GM12878 (cell line): ENCODE data around the gene TMEM201.

Source experiments
- BCLAF1 ChIP-seq: fragments of 450-650 bp; IDR thresholded peaks from 2 replicates; pipeline ENCODE4 v1.6.1; 2017; ENCODE audit warnings: antibody characterized with exemption, mild to moderate bottlenecking, moderate library complexity
- EP300 ChIP-seq, 2 experiments: fragments of 150-350 bp in 1 of 2; IDR thresholded peaks; 2 replicates each; pipeline ENCODE4 v1.6.1; 2011 to 2012; ENCODE audit warnings: low read depth in 2 of 2, low read length in 2 of 2, borderline replicate concordance in 1 of 2, improper control_type of control experiment in 1 of 2, inconsistent platforms in 1 of 2; ENCODE audit not compliant: control insufficient read depth in 1 of 2
- EZH2 ChIP-seq: IDR thresholded peaks from 2 replicates; pipeline ENCODE4 v1.6.1; 2012; ENCODE audit warnings: low read depth, mild to moderate bottlenecking, control low read depth, inconsistent platforms, low read length, borderline replicate concordance; ENCODE audit not compliant: control insufficient read depth
- POLR2A ChIP-seq: IDR thresholded peaks from 2 replicates; pipeline ENCODE4 v1.6.1; 2011; ENCODE audit warnings: low read depth, mild to moderate bottlenecking, low read length
- POLR2AphosphoS5 ChIP-seq: IDR thresholded peaks from 2 replicates; pipeline ENCODE4 v1.6.1; 2011; ENCODE audit warnings: mild to moderate bottlenecking, low read length, inconsistent platforms
- RAD21 ChIP-seq: IDR thresholded peaks from 2 replicates; pipeline ENCODE4 v1.6.1; 2011; ENCODE audit warnings: mild to moderate bottlenecking, low read depth, low read length, moderate library complexity; ENCODE audit not compliant: insufficient read depth
- SP1 ChIP-seq: IDR thresholded peaks from one replicate; pipeline ENCODE4 v1.6.1; 2011; ENCODE audit warnings: low read depth, low read length
- ZNF24 ChIP-seq: fragments of 450-650 bp; IDR thresholded peaks from 2 replicates; pipeline ENCODE4 v1.6.1; 2017; ENCODE audit warnings: antibody characterized with exemption, mild to moderate bottlenecking
- TF ChIP-seq, protein P1 (sequence below), 3 experiments: IDR thresholded peaks in 2 of 3; conservative IDR thresholded peaks in 1 of 3; 2 replicates each; pipeline ENCODE4 v1.5.1; 2011; ENCODE audit warnings: low read depth in 3 of 3, low read length in 3 of 3, mild to moderate bottlenecking in 3 of 3, control low read depth in 2 of 3, moderate library complexity in 2 of 3, inconsistent platforms in 1 of 3, mixed read lengths in 1 of 3; ENCODE audit not compliant: control insufficient read depth in 2 of 3, insufficient read depth in 1 of 3; ENCODE audit errors: extremely low read depth in 1 of 3

- TF ChIP-seq BCLAF1 (no peak), ZNF24 (no peak), POLR2AphosphoS5 (no peak), EP300 (IDR thresholded peaks at IDR 0.05; ENCODE audit: borderline replicate concordance in 1 of 2, control insufficient read depth in 1 of 2, low read depth in 2 of 2, low read length in 2 of 2) (no peak), SP1 (no peak), POLR2A (no peak), RAD21 (no peak), EZH2 (no peak)
- TF ChIP-seq, protein P1, sequence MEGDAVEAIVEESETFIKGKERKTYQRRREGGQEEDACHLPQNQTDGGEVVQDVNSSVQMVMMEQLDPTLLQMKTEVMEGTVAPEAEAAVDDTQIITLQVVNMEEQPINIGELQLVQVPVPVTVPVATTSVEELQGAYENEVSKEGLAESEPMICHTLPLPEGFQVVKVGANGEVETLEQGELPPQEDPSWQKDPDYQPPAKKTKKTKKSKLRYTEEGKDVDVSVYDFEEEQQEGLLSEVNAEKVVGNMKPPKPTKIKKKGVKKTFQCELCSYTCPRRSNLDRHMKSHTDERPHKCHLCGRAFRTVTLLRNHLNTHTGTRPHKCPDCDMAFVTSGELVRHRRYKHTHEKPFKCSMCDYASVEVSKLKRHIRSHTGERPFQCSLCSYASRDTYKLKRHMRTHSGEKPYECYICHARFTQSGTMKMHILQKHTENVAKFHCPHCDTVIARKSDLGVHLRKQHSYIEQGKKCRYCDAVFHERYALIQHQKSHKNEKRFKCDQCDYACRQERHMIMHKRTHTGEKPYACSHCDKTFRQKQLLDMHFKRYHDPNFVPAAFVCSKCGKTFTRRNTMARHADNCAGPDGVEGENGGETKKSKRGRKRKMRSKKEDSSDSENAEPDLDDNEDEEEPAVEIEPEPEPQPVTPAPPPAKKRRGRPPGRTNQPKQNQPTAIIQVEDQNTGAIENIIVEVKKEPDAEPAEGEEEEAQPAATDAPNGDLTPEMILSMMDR (IDR thresholded peaks at IDR 0.05 in 2 of 3, conservative IDR thresholded peaks at IDR 0.05 in 1 of 3; ENCODE audit: control insufficient read depth in 2 of 3, extremely low read depth in 1 of 3, insufficient read depth in 1 of 3, low read depth in 3 of 3, low read length in 3 of 3): no peak
Observed at GRCh38 chr1:9659328-9659727, 70.6 kb downstream of the TMEM201 start.
